K562 (cell line): ENCODE results near the gene HPF1. TPM values are rescaled to one million over a fixed set of nuclear protein-coding genes. Genes with fewer than 3 reads are reported as not detected.

Experiments
- BCLAF1 ChIP-seq, 2 experiments: fragments of 450-650 bp in 1 of 2; IDR thresholded peaks; 2 replicates each; pipeline ENCODE4 v1.6.1; 2011 to 2017; ENCODE audit warnings: low read depth in 2 of 2, antibody characterized with exemption in 1 of 2, borderline replicate concordance in 1 of 2, low read length in 1 of 2, mild to moderate bottlenecking in 1 of 2, mixed read lengths in 1 of 2; ENCODE audit not compliant: control insufficient read depth in 1 of 2
- CBX2 ChIP-seq: fragments of 200-600 bp; sonication (generic); IDR thresholded peaks from one replicate; pipeline ENCODE4 v1.6.1; 2012; ENCODE audit warnings: mild to moderate bottlenecking, low read length, inconsistent platforms; ENCODE audit not compliant: insufficient read depth, poor library complexity, severe bottlenecking
- CGGBP1 ChIP-seq: fragments of 250-450 bp; sonication (Bioruptor Pico); IDR thresholded peaks from 2 replicates; pipeline ENCODE4 v1.9.0; 2021; ENCODE audit warnings: mild to moderate bottlenecking
- CREM ChIP-seq: IDR thresholded peaks from 2 replicates; pipeline ENCODE4 v1.6.1; 2014; ENCODE audit warnings: antibody characterized with exemption, low read depth
- DNMT1 ChIP-seq: fragments of 450-650 bp; IDR thresholded peaks from 2 replicates; pipeline ENCODE4 v1.6.1; 2016; ENCODE audit warnings: antibody characterized with exemption, mild to moderate bottlenecking
- ETV5 ChIP-seq: sonication (generic); formaldehyde crosslinking; IDR thresholded peaks from 2 replicates; pipeline ENCODE4 v1.4.0; 2020; ENCODE audit warnings: low read depth, mild to moderate bottlenecking, missing genetic modification reagents
- GATA2 ChIP-seq: sonication (generic); formaldehyde crosslinking; IDR thresholded peaks from 2 replicates; pipeline ENCODE4 v1.4.0; 2020; ENCODE audit warnings: mild to moderate bottlenecking, missing genetic modification reagents
- NFYB ChIP-seq: IDR thresholded peaks from 2 replicates; pipeline ENCODE4 v1.6.1; 2011; ENCODE audit warnings: mild to moderate bottlenecking, moderate library complexity; ENCODE audit not compliant: insufficient read length; ENCODE audit errors: extremely low read depth
- NRF1 ChIP-seq, 2 experiments: fragments of 450-650 bp; IDR thresholded peaks in 1 of 2; conservative IDR thresholded peaks in 1 of 2; 2 replicates each; pipeline ENCODE4 v1.6.1; 2014; ENCODE audit warnings: mild to moderate bottlenecking in 2 of 2
- ZFPM2 ChIP-seq: fragments of 250-450 bp; sonication (Bioruptor Pico); IDR thresholded peaks from 2 replicates; pipeline ENCODE4 v1.5.1; 2022; ENCODE audit warnings: mild to moderate bottlenecking
- ZNF124 ChIP-seq: sonication (generic); formaldehyde crosslinking; IDR thresholded peaks from 2 replicates; pipeline ENCODE4 v1.8.1; 2022; ENCODE audit warnings: missing genetic modification reagents
- ZNF253 ChIP-seq: fragments of 250-450 bp; sonication (Bioruptor Pico); conservative IDR thresholded peaks from 2 replicates; pipeline ENCODE4 v1.6.1; 2021; ENCODE audit warnings: mild to moderate bottlenecking
- ZNF407 ChIP-seq: fragments of 450-650 bp; IDR thresholded peaks from 2 replicates; pipeline ENCODE4 v1.6.1; 2016; ENCODE audit warnings: low read depth
- ZNF408 ChIP-seq: fragments of 250-450 bp; sonication (Bioruptor Pico); IDR thresholded peaks from 2 replicates; pipeline ENCODE4 v1.4.0; 2020; ENCODE audit warnings: low read depth, mild to moderate bottlenecking, moderate library complexity
- polyA plus RNA-seq, 8 experiments: library from polyadenylated mRNA; depleted of rRNA in 4 of 8; stranded (reverse) in 5 of 8; unstranded in 3 of 8; fragments of >200 nt; fragmentation: Nextera tagmentation in 2 of 8; fragmentation: Illumina TruSeq in 1 of 8; extraction: Ambion mirVana in 2 of 8; extraction: Trizol in 1 of 8; gene quantifications; 2 replicates each; pipeline versions ENCODE4 v1.2.1 to v1.2.3, GENCODE V29; 2011 to 2014; ENCODE audit warnings: inconsistent platforms in 1 of 8, missing spikeins in 1 of 8
- total RNA-seq, 7 experiments: library from RNA; depleted of rRNA in 6 of 7; stranded (reverse); fragments of >200 nt in 6 of 7; fragmentation: Illumina TruSeq in 2 of 7; extraction: Trizol in 2 of 7; gene quantifications; 2 replicates each; pipeline versions ENCODE4 v1.2.1 to v1.2.3, GENCODE V29; 2011 to 2021; ENCODE audit warnings: low replicate concordance in 1 of 7
- TF ChIP-seq, protein P1 (sequence below), 2 experiments: fragments of 450-650 bp; IDR thresholded peaks; 2 replicates each; pipeline ENCODE4 v1.6.1; 2016

The HPF1 gene
- total and polyA plus RNA-seq, 9 of the 15 experiments (the other 6 are each of a cell fraction or from before 2014, with no cell fraction given), result 21.2 to 89.4 (median 35.2) TPM

- no peak for TF ChIP-seq ZNF407
- no peak for TF ChIP-seq ZNF408 (CRISPR knock-in tag)
- no peak for TF ChIP-seq ZNF124
- TF ChIP-seq NRF1 (conservative IDR thresholded peaks at IDR 0.05 in 1 of 2, IDR thresholded peaks at IDR 0.05 in 1 of 2), result peak; percentile 76 to 81
- TF ChIP-seq CREM, result peak; percentile 82
- no peak for TF ChIP-seq ETV5
- no peak for TF ChIP-seq ZFPM2 (CRISPR knock-in tag)
- no peak for TF ChIP-seq NFYB
- TF ChIP-seq GATA2 (CRISPR knock-in tag), result no peak
- no peak for TF ChIP-seq BCLAF1 (IDR thresholded peaks at IDR 0.05; ENCODE audit: borderline replicate concordance in 1 of 2, control insufficient read depth in 1 of 2, low read depth in 2 of 2, low read length in 1 of 2)
- TF ChIP-seq, protein P1, sequence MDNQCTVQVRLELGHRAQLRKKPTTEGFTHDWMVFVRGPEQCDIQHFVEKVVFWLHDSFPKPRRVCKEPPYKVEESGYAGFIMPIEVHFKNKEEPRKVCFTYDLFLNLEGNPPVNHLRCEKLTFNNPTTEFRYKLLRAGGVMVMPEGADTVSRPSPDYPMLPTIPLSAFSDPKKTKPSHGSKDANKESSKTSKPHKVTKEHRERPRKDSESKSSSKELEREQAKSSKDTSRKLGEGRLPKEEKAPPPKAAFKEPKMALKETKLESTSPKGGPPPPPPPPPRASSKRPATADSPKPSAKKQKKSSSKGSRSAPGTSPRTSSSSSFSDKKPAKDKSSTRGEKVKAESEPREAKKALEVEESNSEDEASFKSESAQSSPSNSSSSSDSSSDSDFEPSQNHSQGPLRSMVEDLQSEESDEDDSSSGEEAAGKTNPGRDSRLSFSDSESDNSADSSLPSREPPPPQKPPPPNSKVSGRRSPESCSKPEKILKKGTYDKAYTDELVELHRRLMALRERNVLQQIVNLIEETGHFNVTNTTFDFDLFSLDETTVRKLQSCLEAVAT (IDR thresholded peaks at IDR 0.05), result no peak
- no peak for TF ChIP-seq CBX2
- no peak for TF ChIP-seq ZNF253
- no peak for TF ChIP-seq CGGBP1 (CRISPR knock-in tag)
- TF ChIP-seq DNMT1, result no peak
These were observed at the start of gene HPF1 (continued) for GRCh38 chr4:169757575-169758184.
